Trophoblast cell (in vitro differentiated cells and primary cell): ENCODE results near the gene CD200.

Experiments
- DNase-seq, 2 donors: peaks; one replicate each; pipeline ENCODE4 v3.0.0-alpha.2; 2016
- H2AFZ ChIP-seq: 2 replicates; pipeline ENCODE4 v1.6.1; 2013; ENCODE audit warnings: low read length, moderate library complexity, mild to moderate bottlenecking; ENCODE audit not compliant: insufficient read depth, poor library complexity
- H2AK5ac ChIP-seq: 2 replicates; pipeline ENCODE4 v1.6.1; 2013; ENCODE audit warnings: mild to moderate bottlenecking, low read length
- H2BK120ac ChIP-seq: 2 replicates; pipeline ENCODE4 v1.6.1; 2013; ENCODE audit warnings: low read length, mild to moderate bottlenecking, moderate library complexity; ENCODE audit not compliant: insufficient read depth, poor library complexity
- H2BK12ac ChIP-seq: 2 replicates; pipeline ENCODE4 v1.6.1; 2013; ENCODE audit warnings: mild to moderate bottlenecking, low read length, moderate library complexity
- H2BK5ac ChIP-seq: 2 replicates; pipeline ENCODE4 v1.6.1; 2013; ENCODE audit warnings: low read length, low read depth, moderate library complexity, mild to moderate bottlenecking; ENCODE audit not compliant: poor library complexity
- H3K14ac ChIP-seq: 2 replicates; pipeline ENCODE4 v1.6.1; 2013; ENCODE audit warnings: mild to moderate bottlenecking, low read length
- H3K18ac ChIP-seq: 2 replicates; pipeline ENCODE4 v1.6.1; 2013; ENCODE audit warnings: mild to moderate bottlenecking, low read length
- H3K23ac ChIP-seq: 2 replicates; pipeline ENCODE4 v1.6.1; 2013; ENCODE audit warnings: low read length
- H3K27ac ChIP-seq: 2 replicates; pipeline ENCODE4 v1.5.1; 2013; ENCODE audit warnings: low read depth, mild to moderate bottlenecking, inconsistent platforms, low read length, moderate library complexity
- H3K27me3 ChIP-seq: 2 replicates; pipeline ENCODE4 v1.6.1; 2013; ENCODE audit warnings: inconsistent platforms, mild to moderate bottlenecking, low read length, moderate library complexity; ENCODE audit not compliant: insufficient read depth
- H3K36me3 ChIP-seq, 2 experiments: 1 replicate in 1 of 2; 2 replicates in 1 of 2; pipeline ENCODE4 v1.6.1; 2013; ENCODE audit warnings: low read length in 2 of 2, mild to moderate bottlenecking in 2 of 2, moderate library complexity in 1 of 2; ENCODE audit not compliant: insufficient read depth in 2 of 2, control insufficient read depth in 1 of 2
- H3K4ac ChIP-seq: 2 replicates; pipeline ENCODE4 v1.6.1; 2013; ENCODE audit warnings: low read depth, mild to moderate bottlenecking, low read length, moderate library complexity
- H3K4me1 ChIP-seq, 2 experiments: 1 replicate in 1 of 2; 2 replicates in 1 of 2; pipeline ENCODE4 v1.6.1; 2013; ENCODE audit warnings: low read length in 2 of 2, mild to moderate bottlenecking in 2 of 2, moderate library complexity in 1 of 2; ENCODE audit not compliant: insufficient read depth in 2 of 2, control insufficient read depth in 1 of 2
- H3K4me2 ChIP-seq: 2 replicates; pipeline ENCODE4 v1.6.1; 2013; ENCODE audit warnings: inconsistent platforms, mild to moderate bottlenecking, low read length, moderate library complexity
- H3K4me3 ChIP-seq: 2 replicates; pipeline ENCODE4 v1.5.1; 2013; ENCODE audit warnings: mild to moderate bottlenecking, low read depth, low read length, inconsistent platforms
- H3K79me1 ChIP-seq: one replicate; pipeline ENCODE4 v1.6.1; 2013; ENCODE audit warnings: low read length
- H3K79me2 ChIP-seq: 2 replicates; pipeline ENCODE4 v1.6.1; 2013; ENCODE audit warnings: low read length, mild to moderate bottlenecking; ENCODE audit not compliant: control insufficient read depth, insufficient read depth, poor library complexity
- H3K9ac ChIP-seq: 2 replicates; pipeline ENCODE4 v1.6.1; 2013; ENCODE audit warnings: mild to moderate bottlenecking, low read length
- H3K9me3 ChIP-seq: 2 replicates; pipeline ENCODE4 v1.6.1; 2013; ENCODE audit warnings: low read depth, mild to moderate bottlenecking, control low read depth, inconsistent platforms, low read length; ENCODE audit not compliant: insufficient read depth
- H4K12ac ChIP-seq: 2 replicates; pipeline ENCODE4 v1.6.1; 2013; ENCODE audit warnings: low read depth, mild to moderate bottlenecking, low read length, moderate library complexity
- H4K8ac ChIP-seq: 2 replicates; pipeline ENCODE4 v1.6.1; 2013; ENCODE audit warnings: low read depth, mild to moderate bottlenecking, low read length, moderate library complexity
- H4K91ac ChIP-seq: one replicate; pipeline ENCODE4 v1.6.1; 2013; ENCODE audit warnings: low read depth, mild to moderate bottlenecking, low read length, moderate library complexity
- WGBS: extraction: QIAGEN DNeasy Blood & Tissue Kit; methylation state at CpG from one replicate; pipeline ENCODE4 v1.1.7; 2013; ENCODE audit warnings: missing lambda C conversion rate; ENCODE audit not compliant: insufficient read length, insufficient coverage; ENCODE audit errors: extremely low coverage; 5-methylcytosine and 5-hydroxymethylcytosine counted together

Gene CD200

GRCh38 chr3:112366522-112366921 is 33.6 kb downstream of the CD200 start:
- Histone ChIP-seq H2BK120ac (peak overlapping the region; percentile 22), H3K9ac (no peak overlapping the region), H2AFZ (no peak overlapping the region), H2AK5ac (no peak overlapping the region), H3K79me1 (peaks cover 5% of the 10 kb centered on the region), H3K14ac (no peak overlapping the region), H2BK5ac (no peak overlapping the region), H3K79me2 (peaks cover 3% of the 10 kb centered on the region), H2BK12ac (peak overlapping the region; percentile 87), H4K91ac (no peak overlapping the region), H3K9me3 (no peaks in the 10 kb centered on the region), H3K4me2 (no peak overlapping the region), H3K36me3 (no peaks in the 10 kb centered on the region), H3K4me1 (peaks cover 0 to 5% of the 10 kb centered on the region in 2 experiments), H3K27ac (no peak overlapping the region), H3K4me3 (no peak overlapping the region), H3K18ac (no peak overlapping the region), H3K4ac (no peak overlapping the region), H4K8ac (no peak overlapping the region), H3K23ac (no peak overlapping the region), H4K12ac (no peak overlapping the region), H3K27me3 (no peaks in the 10 kb centered on the region)
- DNase-seq = no peak
- WGBS = no CpG with 5 or more reads among the region's 3 CpGs

GRCh38 chr3:112371569-112371968 is 38.6 kb downstream of the CD200 start:
- H3K27ac ChIP-seq = no peak overlapping the region
- no peaks in the 10 kb centered on the region for H3K79me2 ChIP-seq
- H3K27me3 ChIP-seq = no peaks in the 10 kb centered on the region
- H3K18ac ChIP-seq = no peak overlapping the region
- no peak overlapping the region for H2BK5ac ChIP-seq
- no peak overlapping the region for H2BK120ac ChIP-seq
- no peak overlapping the region for H4K12ac ChIP-seq
- H3K23ac ChIP-seq = no peak overlapping the region
- H3K4me1 ChIP-seq = no peaks in the 10 kb centered on the region
- no peak overlapping the region for H3K14ac ChIP-seq
- no peak overlapping the region for H3K4me2 ChIP-seq
- no peak overlapping the region for H3K4ac ChIP-seq
- H2BK12ac ChIP-seq = peak overlapping the region; percentile 23
- H3K79me1 ChIP-seq = peaks cover 4% of the 10 kb centered on the region
- DNase-seq = no peak
- WGBS = no CpG with 5 or more reads among the region's 3 CpGs
- H3K4me3 ChIP-seq = no peak overlapping the region
- no peak overlapping the region for H4K91ac ChIP-seq
- no peaks in the 10 kb centered on the region for H3K36me3 ChIP-seq
- H2AFZ ChIP-seq = no peak overlapping the region
- no peak overlapping the region for H2AK5ac ChIP-seq
- no peak overlapping the region for H4K8ac ChIP-seq
- H3K9me3 ChIP-seq = no peaks in the 10 kb centered on the region
- H3K9ac ChIP-seq = no peak overlapping the region

GRCh38 chr3:112372396-112372795 is 39.4 kb downstream of the CD200 start:
- Histone ChIP-seq H3K79me1 (peaks cover 4% of the 10 kb centered on the region), H3K79me2 (no peaks in the 10 kb centered on the region), H3K27ac (no peak overlapping the region), H3K4me3 (no peak overlapping the region), H3K4me1 (no peaks in the 10 kb centered on the region), H3K18ac (no peak overlapping the region), H2BK12ac (no peak overlapping the region), H2BK5ac (no peak overlapping the region), H4K8ac (no peak overlapping the region), H3K14ac (no peak overlapping the region), H3K36me3 (no peaks in the 10 kb centered on the region), H3K9me3 (no peaks in the 10 kb centered on the region), H4K91ac (no peak overlapping the region), H3K9ac (no peak overlapping the region), H2AFZ (no peak overlapping the region), H3K4ac (no peak overlapping the region), H3K27me3 (no peaks in the 10 kb centered on the region), H3K23ac (no peak overlapping the region), H2AK5ac (no peak overlapping the region), H3K4me2 (no peak overlapping the region), H2BK120ac (no peak overlapping the region), H4K12ac (no peak overlapping the region)
- WGBS = no CpG with 5 or more reads among the region's 1 CpG
- DNase-seq = no peak

GRCh38 chr3:112373476-112373875 is 40.5 kb downstream of the CD200 start:
- H2AK5ac ChIP-seq = no peak overlapping the region
- no CpG with 5 or more reads among the region's 4 CpGs for WGBS
- no peak overlapping the region for H2BK120ac ChIP-seq
- no peak overlapping the region for H4K8ac ChIP-seq
- H3K4me3 ChIP-seq = no peak overlapping the region
- H2AFZ ChIP-seq = no peak overlapping the region
- H3K79me2 ChIP-seq = no peaks in the 10 kb centered on the region
- H3K14ac ChIP-seq = no peak overlapping the region
- H3K9ac ChIP-seq = no peak overlapping the region
- no peak overlapping the region for H2BK12ac ChIP-seq
- H4K12ac ChIP-seq = no peak overlapping the region
- no peak overlapping the region for H3K23ac ChIP-seq
- no peak overlapping the region for H3K4ac ChIP-seq
- H3K18ac ChIP-seq = no peak overlapping the region
- H3K4me1 ChIP-seq = peaks cover 0 to 2% of the 10 kb centered on the region in 2 experiments
- H3K27me3 ChIP-seq = no peaks in the 10 kb centered on the region
- no peak overlapping the region for H3K4me2 ChIP-seq
- DNase-seq = no peak
- H3K9me3 ChIP-seq = no peaks in the 10 kb centered on the region
- no peak overlapping the region for H2BK5ac ChIP-seq
- H3K79me1 ChIP-seq = peaks cover 8% of the 10 kb centered on the region
- H3K27ac ChIP-seq = no peak overlapping the region
- no peaks in the 10 kb centered on the region for H3K36me3 ChIP-seq
- H4K91ac ChIP-seq = no peak overlapping the region
